Measurements from ENCODE around the gene PPFIA4. TPM values are rescaled to one million over a fixed set of nuclear protein-coding genes. Genes with fewer than 3 reads are reported as not detected.
A peak's percentile ranks its signal among the peaks of the same experiment; 100 is the strongest.

PPFIA4 gene
- total and polyA plus RNA-seq, 2 donors, result 1.3 to 6.5 TPM

DNA sequence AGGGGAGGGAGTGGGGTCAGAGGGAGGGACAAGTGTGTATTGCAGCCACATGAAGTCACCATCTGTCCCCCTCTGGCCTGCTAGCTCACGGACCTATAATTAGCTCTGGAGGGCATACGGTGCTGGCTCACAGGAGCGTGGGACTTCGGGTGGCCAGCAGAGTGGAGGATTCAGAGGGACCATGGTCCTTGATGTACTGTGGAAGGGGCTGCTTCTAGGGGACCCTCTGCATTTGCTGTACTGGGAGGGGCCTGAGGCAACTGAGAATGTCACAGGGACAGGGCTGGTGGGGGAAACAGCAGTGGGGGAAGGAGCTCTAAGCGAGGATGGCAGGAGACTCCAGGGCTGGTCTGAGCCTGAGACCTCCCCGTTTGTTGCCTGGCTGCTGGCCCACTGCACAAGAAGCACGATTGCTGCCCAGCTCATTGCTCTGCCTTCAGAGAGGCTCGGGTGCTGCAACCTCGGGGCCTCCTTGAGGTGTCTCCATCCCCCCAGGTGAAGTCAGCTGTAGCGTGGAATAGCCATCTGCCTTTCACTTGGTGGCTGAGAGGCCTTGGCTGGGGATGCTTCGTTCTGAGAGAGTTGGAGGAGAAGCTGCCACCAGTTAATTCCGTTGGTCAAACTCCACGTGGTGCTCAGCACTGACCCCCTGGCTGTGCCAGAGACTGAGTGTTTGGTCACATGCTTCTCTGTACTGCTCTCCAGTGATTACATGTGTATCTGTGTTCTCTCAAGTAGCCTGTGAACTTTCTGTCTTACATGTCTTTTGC lies 2.7 kb downstream of the PPFIA4 start:
- 58% methylated on average over 13 of the region's 13 CpGs for WGBS
- Histone ChIP-seq H3K4me1 (ENCODE audit: insufficient read depth) (no peaks in the 10 kb centered on the region), H3K36me3 (ENCODE audit: insufficient read depth) (no peaks in the 10 kb centered on the region), H3K4me3 (ENCODE audit: low read depth, low read length) (no peak overlapping the region), H3K27ac (ENCODE audit: low read depth) (no peak overlapping the region)
- DNase-seq (ENCODE audit: extremely low spot score), result no peak

DNA sequence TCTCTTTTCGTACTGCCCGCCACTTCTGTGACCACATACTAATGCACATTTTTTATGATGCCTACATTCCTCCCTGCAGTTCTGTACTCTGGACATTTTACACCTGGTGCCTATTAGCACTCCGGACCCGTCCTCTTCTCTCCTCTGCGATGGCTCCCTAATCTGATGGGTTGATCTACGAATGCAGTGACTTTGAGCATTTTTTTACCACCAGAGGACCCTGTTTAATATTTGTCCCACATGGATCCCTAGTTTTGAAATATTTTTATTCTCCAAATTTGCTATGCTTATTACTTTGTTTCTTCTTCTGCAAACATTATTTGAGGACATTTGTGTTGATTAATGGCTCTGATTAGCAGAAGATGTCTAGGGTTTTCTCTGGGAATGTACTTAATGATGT lies 5.2 kb downstream of the PPFIA4 start:
- Histone ChIP-seq H3K36me3 (ENCODE audit: insufficient read depth) (no peaks in the 10 kb centered on the region), H3K27ac (ENCODE audit: low read depth) (no peak overlapping the region), H3K4me1 (ENCODE audit: insufficient read depth) (no peaks in the 10 kb centered on the region), H3K4me3 (ENCODE audit: low read depth, low read length) (no peak overlapping the region)
- 76% methylated on average over 6 of the region's 6 CpGs for WGBS
- DNase-seq (ENCODE audit: extremely low spot score), result no peak

DNA sequence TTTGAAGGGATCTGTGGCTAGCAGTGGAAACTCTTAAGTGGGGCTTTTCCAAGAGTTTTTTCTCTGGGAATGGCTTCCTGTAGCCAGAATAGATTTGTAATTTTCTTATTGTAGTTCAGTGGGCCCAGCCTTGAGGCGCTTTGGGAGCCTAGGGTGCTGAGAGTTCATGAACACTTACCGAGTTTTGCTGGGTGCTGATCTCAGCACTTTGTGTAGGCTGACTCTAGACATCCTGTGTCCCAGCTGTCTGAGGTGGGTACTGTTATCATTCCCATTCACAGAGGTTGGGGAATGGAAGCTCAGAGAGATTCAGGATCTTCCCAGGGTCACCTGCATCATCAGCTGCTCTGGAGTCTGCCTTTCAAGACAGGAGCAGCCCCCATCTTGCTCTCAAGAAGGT lies 7.0 kb downstream of the PPFIA4 start:
- Histone ChIP-seq H3K4me1 (ENCODE audit: insufficient read depth) (no peaks in the 10 kb centered on the region), H3K27ac (ENCODE audit: low read depth) (no peak overlapping the region), H3K4me3 (ENCODE audit: low read depth, low read length) (no peak overlapping the region), H3K36me3 (ENCODE audit: insufficient read depth) (no peaks in the 10 kb centered on the region)
- no peak for DNase-seq (ENCODE audit: extremely low spot score)
- 88% methylated on average over 2 of the region's 2 CpGs for WGBS

- Histone ChIP-seq H3K4me1 (ENCODE audit: insufficient read depth) (no peaks in the 10 kb centered on the region), H3K27ac (ENCODE audit: low read depth) (no peak overlapping the region), H3K36me3 (ENCODE audit: insufficient read depth) (no peaks in the 10 kb centered on the region), H3K4me3 (ENCODE audit: low read depth, low read length) (no peak overlapping the region)
- 90% methylated on average over 2 of the region's 2 CpGs for WGBS
- no peak for DNase-seq (ENCODE audit: extremely low spot score)
These were observed 7.6 kb downstream of the PPFIA4 start for GRCh38 chr1:203033917-203034316.

GRCh38 chr1:203034422-203035110 lies 8.3 kb downstream of the PPFIA4 start:
- H3K4me3 ChIP-seq (ENCODE audit: low read depth, low read length), result no peak overlapping the region
- no peak overlapping the region for H3K27ac ChIP-seq (ENCODE audit: low read depth)
- no peaks in the 10 kb centered on the region for H3K4me1 ChIP-seq (ENCODE audit: insufficient read depth)
- no peaks in the 10 kb centered on the region for H3K36me3 ChIP-seq (ENCODE audit: insufficient read depth)
- no peak for DNase-seq (ENCODE audit: extremely low spot score)
- 87% methylated on average over 10 of the region's 10 CpGs for WGBS

DNA sequence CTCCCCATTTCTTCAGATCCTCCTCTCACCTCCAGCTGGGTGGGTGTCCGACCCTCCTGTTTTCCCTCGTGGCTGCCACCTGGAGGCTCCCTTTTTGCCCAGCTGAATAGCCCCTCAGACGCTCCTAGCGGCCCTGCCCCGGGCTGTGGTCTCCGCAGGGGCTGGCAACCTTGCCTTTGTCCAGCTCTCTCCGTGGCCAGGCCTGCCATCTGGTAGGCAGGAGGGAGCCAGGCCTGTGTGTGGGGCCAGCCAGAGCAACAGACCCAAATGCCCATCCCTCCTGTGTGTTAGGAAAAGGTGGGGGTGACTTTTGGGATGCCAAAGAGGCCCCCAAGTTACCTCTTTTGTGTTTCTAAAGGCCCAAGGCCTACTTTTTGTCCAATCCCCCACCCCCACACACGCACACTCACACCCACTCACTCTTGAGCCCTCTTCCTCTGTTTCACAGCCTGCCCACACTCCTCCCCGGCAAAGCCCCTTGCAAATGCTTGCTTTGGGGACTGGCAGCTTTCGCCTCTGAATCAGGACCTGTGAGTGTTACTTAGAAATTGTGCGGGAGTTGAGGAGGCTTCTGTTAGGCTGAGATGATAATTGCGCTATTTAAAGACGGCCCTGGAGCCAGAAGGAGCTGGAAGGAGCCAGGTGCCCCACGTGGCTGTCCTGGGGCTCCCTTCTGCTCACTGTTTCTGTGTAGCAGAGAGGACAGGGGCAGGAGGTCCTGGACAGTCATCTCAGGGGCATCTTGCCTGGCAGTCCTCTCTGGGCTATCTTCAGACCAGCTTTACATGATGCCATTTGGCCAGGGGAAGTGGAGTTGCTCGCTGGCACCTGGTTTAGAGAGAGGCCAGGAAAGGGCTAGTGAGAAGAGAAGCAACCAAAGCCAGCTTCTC lies 9.1 kb downstream of the PPFIA4 start:
- Histone ChIP-seq H3K4me1 (ENCODE audit: insufficient read depth) (no peaks in the 10 kb centered on the region), H3K27ac (ENCODE audit: low read depth) (no peak overlapping the region), H3K4me3 (ENCODE audit: low read depth, low read length) (no peak overlapping the region), H3K36me3 (ENCODE audit: insufficient read depth) (no peaks in the 10 kb centered on the region)
- 85% methylated on average over 15 of the region's 15 CpGs for WGBS
- DNase-seq (ENCODE audit: extremely low spot score), result no peak

GRCh38 chr1:203036135-203036534 lies 9.8 kb downstream of the PPFIA4 start:
- 53% methylated on average over 4 of the region's 4 CpGs for WGBS
- no peaks in the 10 kb centered on the region for H3K4me1 ChIP-seq (ENCODE audit: insufficient read depth)
- H3K36me3 ChIP-seq (ENCODE audit: insufficient read depth), result no peaks in the 10 kb centered on the region
- no peak overlapping the region for H3K4me3 ChIP-seq (ENCODE audit: low read depth, low read length)
- H3K27ac ChIP-seq (ENCODE audit: low read depth), result no peak overlapping the region
- DNase-seq (ENCODE audit: extremely low spot score), result no peak

DNA sequence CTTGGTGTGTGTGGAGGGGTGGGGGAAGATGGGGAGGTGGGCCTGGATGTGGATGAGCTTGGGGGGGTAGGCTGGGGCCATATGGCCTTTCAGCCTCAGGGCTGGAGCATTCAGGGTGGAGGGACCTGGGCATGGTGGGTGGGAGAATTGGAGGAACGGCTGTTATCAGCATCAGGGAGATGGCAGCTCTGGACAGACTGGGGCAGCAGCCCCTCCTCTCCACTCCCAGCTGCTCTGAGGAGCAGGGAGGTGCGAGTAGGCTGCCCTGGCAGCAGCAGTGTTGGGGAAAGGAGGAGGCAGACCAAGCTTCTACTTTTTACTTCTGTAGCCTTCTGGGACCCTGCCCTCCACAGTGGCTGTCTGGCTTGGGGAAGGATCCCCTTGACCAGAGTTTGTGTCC lies 10.2 kb downstream of the PPFIA4 start:
- Histone ChIP-seq H3K36me3 (ENCODE audit: insufficient read depth) (no peaks in the 10 kb centered on the region), H3K4me1 (ENCODE audit: insufficient read depth) (no peaks in the 10 kb centered on the region), H3K27ac (ENCODE audit: low read depth) (no peak overlapping the region), H3K4me3 (ENCODE audit: low read depth, low read length) (no peak overlapping the region)
- WGBS, result 39% methylated on average over 2 of the region's 2 CpGs
- DNase-seq (ENCODE audit: extremely low spot score), result no peak

DNA sequence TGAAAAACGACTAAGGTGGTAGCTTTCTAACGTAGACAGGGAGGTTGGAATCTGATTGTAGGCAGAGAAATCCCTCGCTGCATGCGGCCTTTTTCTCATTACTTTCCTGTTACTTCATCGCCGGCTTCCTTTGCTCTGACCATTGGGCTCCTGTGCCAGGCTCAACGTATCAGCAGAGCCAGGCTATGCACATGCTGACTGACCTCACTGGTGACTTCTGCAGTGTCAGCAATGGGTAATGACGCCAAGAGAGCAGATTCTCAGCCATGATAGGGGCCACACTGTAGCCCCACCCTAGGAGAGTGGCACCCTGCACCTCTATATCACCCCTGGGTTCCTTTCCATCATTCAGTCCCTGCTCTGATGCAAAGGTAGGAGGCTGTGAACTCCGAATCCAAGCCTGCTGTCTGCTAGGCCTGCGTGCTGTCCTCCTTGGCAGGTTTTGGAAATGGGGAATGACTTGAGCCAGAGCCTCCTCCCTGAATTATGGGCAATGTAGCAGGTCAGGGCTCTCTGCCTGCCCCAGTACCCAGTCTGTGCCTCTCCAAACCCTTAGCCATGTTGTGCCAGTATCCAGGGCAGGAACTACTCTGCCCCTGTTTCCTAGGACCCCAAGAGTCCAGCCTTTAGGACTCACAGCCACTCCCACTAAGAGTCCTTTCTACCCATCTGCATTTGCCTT lies 11.4 kb downstream of the PPFIA4 start:
- Histone ChIP-seq H3K4me3 (ENCODE audit: low read depth, low read length) (no peak overlapping the region), H3K36me3 (ENCODE audit: insufficient read depth) (no peaks in the 10 kb centered on the region), H3K4me1 (ENCODE audit: insufficient read depth) (no peaks in the 10 kb centered on the region), H3K27ac (ENCODE audit: low read depth) (no peak overlapping the region)
- 85% methylated on average over 10 of the region's 10 CpGs for WGBS
- DNase-seq (ENCODE audit: extremely low spot score), result no peak

GRCh38 chr1:203038217-203038741 lies 12.0 kb downstream of the PPFIA4 start:
- Histone ChIP-seq H3K4me3 (ENCODE audit: low read depth, low read length) (no peak overlapping the region), H3K4me1 (ENCODE audit: insufficient read depth) (no peaks in the 10 kb centered on the region), H3K36me3 (ENCODE audit: insufficient read depth) (no peaks in the 10 kb centered on the region), H3K27ac (ENCODE audit: low read depth) (no peak overlapping the region)
- 39% methylated on average over 9 of the region's 9 CpGs for WGBS
- DNase-seq (ENCODE audit: extremely low spot score), result no peak

DNA sequence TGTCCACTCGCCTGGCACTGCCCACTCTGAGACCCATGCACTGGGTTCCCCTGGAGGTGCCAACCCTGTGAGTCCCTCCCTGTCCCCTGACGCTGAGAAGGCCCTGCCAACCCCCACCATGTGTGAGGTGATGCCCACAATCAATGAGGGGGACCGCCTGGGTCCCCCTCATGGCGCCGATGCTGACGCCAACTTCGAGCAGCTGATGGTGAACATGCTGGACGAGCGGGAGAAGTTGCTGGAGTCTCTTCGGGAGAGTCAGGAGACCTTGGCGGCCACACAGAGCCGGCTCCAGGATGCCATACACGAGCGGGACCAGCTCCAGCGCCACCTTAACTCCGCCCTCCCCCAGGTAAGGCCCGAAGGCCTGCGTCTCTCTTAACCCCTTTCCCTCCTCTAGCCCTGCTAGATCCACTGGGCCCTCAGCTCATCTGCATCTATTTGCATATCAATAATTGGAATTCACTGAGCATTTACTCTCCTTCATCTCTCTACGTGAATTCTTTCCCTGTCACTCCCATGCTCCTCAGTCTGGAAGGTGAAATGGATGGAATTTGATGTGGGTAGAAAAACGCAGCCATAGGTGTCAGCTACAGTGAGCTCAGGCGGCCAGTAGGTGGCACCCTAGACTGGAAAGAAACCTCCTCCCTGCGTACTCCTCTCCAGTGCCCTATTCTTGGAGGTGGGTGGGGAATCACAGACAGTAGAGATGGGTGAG lies 12.8 kb downstream of the PPFIA4 start:
- peak; percentile 56 for DNase-seq (ENCODE audit: extremely low spot score)
- Histone ChIP-seq H3K4me3 (ENCODE audit: low read depth, low read length) (no peak overlapping the region), H3K27ac (ENCODE audit: low read depth) (no peak overlapping the region), H3K4me1 (ENCODE audit: insufficient read depth) (no peaks in the 10 kb centered on the region), H3K36me3 (ENCODE audit: insufficient read depth) (no peaks in the 10 kb centered on the region)
- 58% methylated on average over 22 of the region's 22 CpGs for WGBS

DNA sequence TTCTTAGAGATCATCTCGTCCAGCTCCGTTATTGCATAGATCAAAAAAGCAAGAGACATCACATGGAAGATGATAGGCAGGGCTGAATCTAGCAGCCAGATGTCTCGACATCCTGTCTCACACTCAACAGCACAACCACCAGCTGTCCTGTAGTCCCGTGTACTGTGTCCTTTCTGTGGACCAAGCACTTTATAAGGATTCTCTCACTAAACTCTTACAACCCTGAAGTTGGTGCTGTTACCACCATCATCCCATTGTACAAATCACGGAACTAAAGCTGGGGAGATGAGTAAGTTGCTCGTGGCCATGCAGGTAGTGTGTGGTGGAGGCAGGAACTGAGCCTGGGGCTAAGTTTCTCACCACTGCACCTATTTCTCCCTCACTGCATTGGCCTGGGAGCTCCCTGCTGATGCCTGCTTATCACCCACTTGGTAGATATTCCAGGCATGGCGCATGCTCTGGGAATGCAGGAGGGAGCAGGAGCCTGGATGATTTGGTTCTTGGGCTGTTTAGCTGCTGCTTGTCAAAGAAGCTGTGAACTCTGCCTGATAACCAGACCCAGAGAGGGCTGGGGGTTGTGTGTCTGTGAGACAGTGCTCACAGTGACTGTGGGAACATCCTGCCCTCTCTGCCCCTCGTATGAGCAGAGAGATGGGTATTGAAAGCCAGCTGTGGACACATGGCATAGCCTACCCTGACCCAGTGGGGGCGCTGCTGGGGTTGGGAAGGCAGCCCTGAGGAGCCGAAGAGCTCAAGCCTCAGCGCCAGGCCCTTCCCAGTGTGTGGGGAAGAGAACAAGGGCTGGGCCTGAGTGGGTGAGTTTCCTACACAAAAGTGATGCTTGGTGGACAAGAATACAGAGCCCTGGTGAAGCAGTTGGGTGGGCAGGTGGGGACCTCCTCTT lies 13.6 kb downstream of the PPFIA4 start:
- no peaks in the 10 kb centered on the region for H3K36me3 ChIP-seq (ENCODE audit: insufficient read depth)
- DNase-seq (ENCODE audit: extremely low spot score), result no peak
- 63% methylated on average over 11 of the region's 11 CpGs for WGBS
- no peaks in the 10 kb centered on the region for H3K4me1 ChIP-seq (ENCODE audit: insufficient read depth)
- H3K4me3 ChIP-seq (ENCODE audit: low read depth, low read length), result no peak overlapping the region
- no peak overlapping the region for H3K27ac ChIP-seq (ENCODE audit: low read depth)

All from urinary bladder (tissue), 4 donors.